GM19035 (cell line): ENCODE results near the gene SATB1.

Experiments
- ATAC-seq: cut with Tn5 transposase; IDR thresholded peaks from one replicate; pipeline ENCODE4 v1.9.1; 2021; ENCODE audit not compliant: unreplicated experiment

The SATB1 gene

DNA sequence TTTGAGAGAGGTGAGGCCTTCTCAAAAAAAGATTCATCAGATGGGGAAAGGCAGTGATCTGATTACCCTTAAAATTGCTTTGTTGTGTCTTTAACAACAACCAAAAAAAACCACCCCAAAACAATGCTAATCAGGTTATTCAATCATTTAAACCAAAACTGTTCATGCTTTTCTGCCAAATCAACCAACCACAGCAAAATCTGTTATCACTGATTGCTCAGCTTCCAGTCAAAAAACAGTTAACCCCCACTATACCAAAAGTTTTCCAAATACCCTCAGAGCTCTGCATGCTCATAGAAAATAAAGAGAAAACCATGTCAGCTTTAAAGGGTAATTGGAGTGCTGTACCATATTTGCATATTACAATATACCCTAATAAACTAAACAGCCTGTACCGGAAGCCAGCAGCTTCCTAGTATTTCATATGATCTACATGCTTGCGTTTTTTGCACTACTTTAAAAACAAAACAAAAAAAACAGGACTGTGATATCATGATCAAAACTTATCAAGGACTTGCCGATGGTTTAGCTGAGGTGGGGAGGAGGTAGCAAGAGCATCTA lies 22.8 kb downstream of the SATB1 start:
- no peak for ATAC-seq

DNA sequence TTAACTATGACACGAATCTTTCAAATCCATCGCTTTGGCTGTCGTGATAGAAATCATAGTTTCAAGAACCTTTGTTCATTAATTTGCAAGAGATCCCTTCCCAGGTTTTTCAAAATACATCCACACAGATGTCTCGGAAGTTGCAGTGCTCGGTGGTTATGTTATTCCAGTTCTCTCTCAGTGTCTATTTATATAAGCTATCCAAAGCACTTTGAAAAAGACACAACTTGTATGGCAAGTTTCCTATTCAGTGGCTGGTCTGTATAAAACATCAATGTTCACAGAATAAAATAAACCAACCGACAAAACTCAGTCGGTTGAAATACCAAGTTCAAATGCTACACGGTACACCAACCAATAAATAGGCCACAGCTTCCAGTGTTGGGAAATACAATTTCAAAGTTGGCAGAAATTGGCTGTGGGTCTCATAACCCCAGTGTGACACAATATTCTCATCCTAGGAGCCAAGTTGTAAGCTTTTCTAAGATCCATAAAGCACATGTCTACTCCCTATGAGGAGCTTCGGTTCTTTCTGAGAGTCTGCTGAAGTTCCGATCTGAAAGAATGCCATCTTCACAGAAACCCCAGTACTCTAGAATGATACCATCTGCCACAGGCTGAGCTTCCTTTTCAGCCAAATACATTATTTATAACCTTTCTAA lies 23.7 kb downstream of the SATB1 start:
- no peak for ATAC-seq

- no peak for ATAC-seq
Measured at GRCh38 chr3:18398448-18398847, 26.7 kb downstream of the SATB1 start.

DNA sequence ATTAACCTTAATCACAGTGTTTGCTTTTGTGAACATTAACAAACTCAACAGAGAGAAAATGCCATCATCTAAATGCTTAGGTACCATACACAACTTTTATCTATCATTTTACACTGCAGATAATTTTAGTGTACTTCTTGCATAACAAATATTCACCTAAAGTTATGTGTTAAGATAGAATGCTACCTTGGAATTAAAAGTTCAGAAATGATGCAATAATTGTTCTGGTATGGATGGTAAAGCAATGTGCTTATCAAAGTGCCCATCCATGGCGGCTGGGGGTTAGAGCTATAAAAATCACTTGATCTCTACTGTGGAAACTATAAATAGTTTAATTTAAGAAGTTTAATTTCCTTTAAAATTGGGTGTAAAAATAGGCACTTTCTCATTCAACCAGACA lies 28.7 kb downstream of the SATB1 start:
- ATAC-seq = no peak

- ATAC-seq = no peak
Measured at GRCh38 chr3:18394384-18394995, 30.6 kb downstream of the SATB1 start.

DNA sequence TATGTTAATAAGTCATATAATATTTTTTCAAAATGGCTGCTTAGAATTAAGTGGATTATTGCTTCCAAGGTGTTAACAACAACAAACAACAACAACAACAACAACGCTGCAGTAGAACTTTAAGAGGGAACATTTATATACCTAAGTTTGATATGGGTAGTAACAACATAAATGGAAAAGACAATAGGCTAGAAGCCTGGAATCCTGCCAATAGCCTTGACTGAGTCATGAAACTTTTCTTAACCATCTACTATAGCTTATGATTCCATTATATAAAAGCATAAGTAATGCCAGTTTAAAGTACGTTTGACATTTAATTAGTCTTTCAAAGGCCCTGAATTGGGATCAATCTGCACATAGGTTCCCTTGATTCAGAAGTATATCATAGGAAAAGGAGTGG lies 31.2 kb downstream of the SATB1 start:
- no peak for ATAC-seq

GRCh38 chr3:18390024-18390660 lies 35.0 kb downstream of the SATB1 start:
- ATAC-seq = no peak

GRCh38 chr3:18389108-18389733 lies 35.9 kb downstream of the SATB1 start:
- peak; percentile 52 for ATAC-seq

DNA sequence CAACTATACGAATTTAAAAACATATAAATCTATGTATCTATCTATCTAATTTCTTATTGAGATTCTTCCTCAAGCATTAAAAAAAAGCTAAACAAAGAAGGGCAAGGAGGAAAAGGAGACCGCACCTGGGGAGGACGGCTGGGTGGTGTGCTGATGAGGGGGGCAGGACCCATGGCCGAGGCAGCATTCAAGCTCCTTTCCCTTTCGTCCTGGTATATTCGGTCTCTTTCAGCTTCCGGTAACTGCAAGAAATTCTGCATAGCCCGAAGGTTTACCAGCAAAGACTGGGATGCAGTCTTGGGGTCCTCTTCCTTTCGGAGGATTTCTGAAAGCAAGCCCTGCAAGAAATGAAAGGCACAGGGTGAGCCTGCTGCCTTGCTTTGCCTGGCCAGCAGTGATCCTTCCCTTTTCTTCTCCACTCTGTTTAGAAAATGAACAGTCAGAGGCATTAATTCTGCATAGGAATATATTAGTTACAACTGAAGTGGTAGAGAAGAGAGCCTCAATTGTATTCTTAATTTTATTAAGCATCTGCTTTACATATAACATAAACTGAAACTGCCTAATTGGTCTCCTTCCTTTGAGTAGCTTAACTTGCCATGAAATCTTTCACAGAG lies 38.8 kb downstream of the SATB1 start:
- ATAC-seq = no peak

DNA sequence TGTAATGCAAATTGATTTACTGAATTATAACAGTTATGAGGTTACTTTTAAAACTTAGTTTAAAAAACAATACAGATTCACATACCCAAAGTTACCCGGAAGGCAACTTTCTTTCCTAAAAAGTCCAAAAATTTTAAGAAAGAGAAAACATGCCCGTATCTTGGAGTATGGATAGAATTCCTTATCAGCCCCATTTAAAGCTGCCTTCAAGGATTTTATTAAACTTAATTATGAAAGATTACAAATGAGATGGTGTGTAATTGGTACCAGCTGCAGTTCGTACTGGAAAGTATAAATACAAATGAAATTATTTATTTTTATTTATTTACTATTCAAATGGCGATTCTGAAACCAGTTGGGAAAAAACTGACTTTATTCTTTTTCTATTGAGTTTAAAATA lies 39.4 kb downstream of the SATB1 start:
- ATAC-seq = no peak

DNA sequence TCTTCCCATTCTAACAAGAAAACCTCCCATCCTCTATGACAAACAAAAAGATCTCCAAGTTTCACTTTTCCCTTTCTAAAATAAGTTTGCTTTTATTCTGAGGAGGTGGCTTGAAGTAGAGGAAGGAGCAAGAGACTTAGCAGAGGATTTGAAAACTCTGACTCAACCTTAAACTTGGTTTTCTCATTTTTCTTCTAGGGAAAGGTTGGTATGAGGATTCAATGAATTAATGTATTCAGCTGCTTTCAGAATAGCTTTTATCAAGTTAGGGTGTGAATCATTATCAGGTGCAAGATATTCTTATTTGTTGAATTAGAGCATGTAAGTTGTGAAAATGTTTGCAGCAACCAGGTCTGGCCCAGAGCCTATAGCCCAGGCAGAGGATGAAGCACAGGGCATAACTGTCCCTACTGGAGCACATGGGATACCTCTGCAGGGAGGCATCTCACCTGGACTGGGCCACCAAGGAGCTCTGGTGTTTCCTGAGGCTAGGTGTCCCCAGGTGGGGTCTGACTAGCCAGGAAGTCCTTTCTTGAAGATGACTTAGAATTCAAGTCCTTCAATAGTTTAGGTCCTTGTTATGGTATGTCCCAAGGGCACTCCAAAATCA lies 42.3 kb downstream of the SATB1 start:
- ATAC-seq = no peak

GRCh38 chr3:18379647-18380046 lies 45.5 kb downstream of the SATB1 start:
- no peak for ATAC-seq

DNA sequence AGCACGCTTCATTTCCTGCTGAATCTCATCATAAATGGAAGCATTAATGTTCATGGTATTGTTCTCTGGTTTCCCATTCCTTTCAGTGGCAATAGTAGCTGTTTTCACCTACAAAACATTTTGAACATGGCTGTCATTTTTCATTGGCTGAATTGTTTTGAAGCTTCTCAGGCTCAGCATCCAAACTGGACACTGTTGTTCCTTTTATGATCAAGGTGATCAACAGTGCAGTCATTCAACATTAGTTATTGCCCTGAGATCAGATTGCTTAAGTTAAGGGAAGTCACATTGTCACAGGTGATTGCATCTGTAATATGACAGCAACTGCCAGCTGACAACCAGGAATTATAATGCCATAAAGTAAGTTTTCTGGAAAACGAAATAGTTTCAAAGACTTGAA lies 46.9 kb downstream of the SATB1 start:
- ATAC-seq = no peak

DNA sequence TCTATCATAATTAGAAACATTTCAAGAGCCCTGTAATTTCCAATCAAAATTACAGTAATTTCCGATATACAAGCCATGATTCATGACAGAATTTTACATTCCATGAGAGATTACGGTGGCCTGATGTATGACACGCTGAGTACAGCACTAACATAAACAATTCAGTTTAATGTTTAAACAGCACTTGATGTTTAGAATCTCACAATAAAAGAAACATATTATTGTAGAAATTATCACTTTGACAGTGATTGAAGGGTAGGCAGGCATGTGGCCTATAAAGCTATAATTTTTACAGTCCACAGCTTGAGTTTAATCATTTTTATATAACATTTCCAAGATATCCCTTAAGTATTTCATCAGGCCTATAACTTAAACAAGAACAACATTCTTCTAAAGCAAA lies 48.5 kb downstream of the SATB1 start:
- no peak for ATAC-seq

DNA sequence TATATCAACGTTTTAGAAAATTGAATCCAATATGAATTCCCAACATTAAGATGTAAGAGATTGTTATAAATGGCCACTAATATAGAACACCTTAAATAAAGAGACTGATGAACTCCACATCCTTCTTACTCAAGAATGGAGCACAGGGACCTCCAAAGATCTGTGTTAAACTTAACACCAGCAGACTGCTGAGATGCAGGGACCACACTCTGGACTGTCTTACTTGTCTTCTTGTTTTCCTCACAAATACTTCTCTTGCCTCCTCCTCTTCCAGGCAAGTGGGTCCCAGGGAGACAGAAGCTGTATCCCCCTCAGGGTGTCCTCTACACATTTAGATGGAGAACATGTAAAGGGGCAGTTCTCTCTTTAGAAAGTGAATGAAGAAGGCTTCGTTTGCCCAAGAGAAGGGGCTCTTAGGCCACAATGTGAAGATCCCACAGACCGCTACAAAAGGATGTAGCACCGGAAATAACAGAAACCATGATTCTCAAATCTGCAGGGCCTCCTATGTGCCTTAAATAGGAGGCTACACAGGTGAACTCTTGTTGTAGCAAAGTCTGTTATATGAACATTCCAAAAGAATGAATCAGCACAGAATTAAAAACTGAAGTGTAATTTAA lies 52.2 kb downstream of the SATB1 start:
- no peak for ATAC-seq

GRCh38 chr3:18370672-18371071 lies 54.5 kb downstream of the SATB1 start:
- ATAC-seq = no peak

DNA sequence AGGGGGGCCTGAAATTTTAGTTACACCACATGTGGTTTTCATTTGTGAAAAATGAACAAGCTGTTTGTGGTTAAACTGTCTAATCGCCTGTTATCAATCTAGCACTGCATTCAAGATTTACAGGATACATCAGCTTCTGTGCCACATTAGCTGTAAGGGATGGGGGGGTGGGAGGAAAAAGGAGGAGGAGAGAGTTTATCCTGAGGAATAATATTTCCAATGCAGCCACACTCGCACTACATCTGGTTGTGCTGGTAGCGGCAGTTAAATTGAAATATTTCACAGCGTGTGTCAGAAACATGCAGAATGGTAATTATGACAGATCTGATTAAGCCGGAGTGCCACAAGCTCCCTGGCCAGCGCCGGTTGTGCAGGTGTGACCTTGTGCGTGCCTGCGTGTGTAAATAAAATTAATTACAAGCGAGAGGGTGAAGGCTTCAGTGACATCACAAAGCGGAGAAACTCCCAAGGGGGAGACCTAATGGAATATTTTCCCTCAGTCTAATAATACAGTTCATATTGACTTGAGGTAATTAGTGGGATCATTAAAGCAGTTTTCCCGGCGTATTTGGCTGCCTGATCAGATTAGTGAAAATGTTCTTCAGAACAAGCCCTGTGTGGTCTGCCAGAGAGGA lies 55.5 kb downstream of the SATB1 start:
- ATAC-seq = no peak

GRCh38 chr3:18366258-18366657 lies 58.9 kb downstream of the SATB1 start:
- ATAC-seq = no peak

DNA sequence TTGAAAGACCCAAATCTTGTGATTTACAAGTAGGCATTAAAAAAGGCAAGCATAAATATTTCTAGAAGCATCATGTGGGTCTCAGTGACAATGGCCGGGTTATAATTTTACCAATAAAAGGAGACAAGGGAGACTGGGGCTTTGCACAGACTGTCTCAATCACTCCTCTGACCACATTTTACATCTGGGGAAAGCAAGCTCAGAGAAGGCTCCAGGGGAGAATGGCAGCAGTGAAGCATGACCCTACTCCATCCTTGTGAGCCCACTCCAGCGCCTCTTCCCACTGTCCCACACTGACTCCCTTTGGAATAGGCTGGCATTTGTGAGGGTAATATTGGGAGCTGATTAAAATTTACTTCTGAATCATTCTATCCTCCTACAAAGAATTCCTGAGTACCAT lies 61.8 kb downstream of the SATB1 start:
- ATAC-seq = no peak

DNA sequence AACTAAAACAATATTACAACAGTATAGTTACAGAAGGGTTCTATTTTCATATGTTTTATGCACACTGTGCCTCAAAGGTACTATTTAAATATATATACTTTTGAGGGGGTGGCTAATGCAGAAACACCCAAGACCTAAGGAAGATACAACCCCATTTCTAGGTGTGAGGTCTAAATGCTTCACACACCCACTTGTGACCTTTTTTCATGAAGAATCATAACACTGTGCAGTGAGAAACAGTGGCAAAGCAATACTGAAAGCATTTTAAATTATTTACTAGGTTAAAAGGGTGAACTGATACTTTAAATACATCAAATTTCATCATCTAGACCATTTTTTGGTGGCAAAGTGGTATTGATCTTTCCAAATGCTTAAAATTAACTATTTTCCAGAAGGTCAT lies 67.4 kb downstream of the SATB1 start:
- ATAC-seq = no peak
